ENCODE data around the gene LCN1.

GRCh38 chr9:135563039-135563476 lies 41.8 kb downstream of the LCN1 start:
- TF ChIP-seq POLR2A (IDR thresholded peaks at IDR 0.05) = no peak
- no peak for TF ChIP-seq CTCF (IDR thresholded peaks at IDR 0.05)

All from thyroid gland (tissue), 4 donors.